ENCODE measurements around the gene EIF4H.

DNA sequence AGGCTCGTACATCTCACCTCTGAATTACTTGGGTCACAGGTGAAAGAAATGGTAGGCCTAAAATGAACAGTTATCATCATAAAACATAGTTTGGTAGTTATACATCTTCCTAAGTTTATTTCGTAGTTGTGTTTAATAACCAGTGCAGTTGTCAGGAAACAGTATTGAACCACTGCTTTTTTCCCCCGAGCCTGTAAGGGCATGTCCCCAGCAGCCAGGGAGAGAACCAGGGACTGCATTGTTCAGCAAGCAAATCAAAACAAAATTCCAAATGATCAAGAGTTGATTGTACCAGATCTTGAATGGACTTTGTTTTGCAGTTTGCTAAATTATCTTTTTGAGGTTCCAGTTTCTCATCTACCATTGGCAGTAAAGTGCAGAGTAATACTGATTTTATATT is 2.4 kb downstream of the EIF4H start:
- no peak for TF ChIP-seq EZH2 (IDR thresholded peaks at IDR 0.05)
- TF ChIP-seq POLR2AphosphoS5 (IDR thresholded peaks at IDR 0.05; ENCODE audit: borderline replicate concordance, low read depth, low read length): no peak

All from SK-N-MC (cell line).